ENCODE data around the gene ADAM8. TPM values are rescaled to one million over a fixed set of nuclear protein-coding genes. Genes with fewer than 3 reads are reported as not detected.

Gene ADAM8
- total and polyA plus RNA-seq, 2 donors (not counting 1 experiment from before 2014, with no cell fraction given): 116 to 196 TPM

DNA sequence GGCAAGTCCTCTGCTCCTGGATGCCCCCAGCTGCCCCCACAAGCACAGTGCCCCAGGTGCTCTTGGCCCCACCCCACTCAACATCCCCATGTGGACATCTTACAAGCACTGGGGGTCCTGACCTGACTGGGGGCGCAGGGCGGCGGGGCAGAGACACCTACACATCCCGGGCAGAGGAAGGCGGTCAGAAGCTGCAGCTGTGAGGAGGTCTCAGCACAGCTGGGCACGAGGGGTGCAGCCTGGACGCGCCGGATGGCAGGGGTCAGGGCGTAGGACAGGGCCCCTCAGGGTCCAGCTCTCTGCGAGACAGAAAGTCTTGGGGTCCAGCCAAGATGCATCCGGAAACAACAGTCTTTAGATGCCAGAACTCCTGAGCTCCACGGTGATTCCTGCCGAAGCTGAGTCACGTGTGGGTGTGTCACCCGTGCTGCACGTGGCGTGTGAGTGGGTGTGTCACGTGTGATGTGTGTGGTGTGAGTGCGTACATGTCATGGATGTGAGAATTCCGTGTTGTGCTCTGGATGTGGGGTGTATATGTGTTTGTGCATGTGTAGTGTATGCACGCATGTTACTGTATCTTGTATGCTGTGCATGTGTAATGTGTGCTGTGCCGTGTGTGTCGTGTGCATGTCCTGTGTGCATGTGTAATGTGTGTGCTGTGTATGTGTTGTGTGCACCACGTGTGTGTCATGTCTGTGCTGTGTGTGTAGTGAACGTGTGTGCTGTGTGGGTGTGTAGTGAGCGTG lies 33.9 kb downstream of the ADAM8 start:
- no peaks in the 10 kb centered on the region for H3K36me3 ChIP-seq (replicated peaks in 1 of 2; ENCODE audit: control extremely low read depth in 1 of 2, control insufficient read depth in 1 of 2, extremely low read depth in 1 of 2, insufficient read depth in 2 of 2, low read length in 1 of 2)
- H3K27me3 ChIP-seq (replicated peaks in 1 of 4; ENCODE audit: control extremely low read depth in 1 of 4, control insufficient read depth in 3 of 4, insufficient read depth in 4 of 4, low read length in 3 of 4): peaks cover 0 to 17% (median 7%) of the 10 kb centered on the region in 4 experiments
- intact Hi-C loops (cut with micrococcal nuclease): no loop called here
- H3K9ac ChIP-seq (ENCODE audit: low read length): no peak overlapping the region
- CTCF ChIA-PET: no interaction called here
- WGBS (ENCODE audit: insufficient coverage): 95% methylated on average over 27 of the region's 27 CpGs
- TF ChIP-seq EZH2 (IDR thresholded peaks at IDR 0.05; ENCODE audit: borderline replicate concordance, insufficient read depth, low read depth, low read length, poor library complexity, severe bottlenecking): no peak
- TF ChIP-seq, protein P1, sequence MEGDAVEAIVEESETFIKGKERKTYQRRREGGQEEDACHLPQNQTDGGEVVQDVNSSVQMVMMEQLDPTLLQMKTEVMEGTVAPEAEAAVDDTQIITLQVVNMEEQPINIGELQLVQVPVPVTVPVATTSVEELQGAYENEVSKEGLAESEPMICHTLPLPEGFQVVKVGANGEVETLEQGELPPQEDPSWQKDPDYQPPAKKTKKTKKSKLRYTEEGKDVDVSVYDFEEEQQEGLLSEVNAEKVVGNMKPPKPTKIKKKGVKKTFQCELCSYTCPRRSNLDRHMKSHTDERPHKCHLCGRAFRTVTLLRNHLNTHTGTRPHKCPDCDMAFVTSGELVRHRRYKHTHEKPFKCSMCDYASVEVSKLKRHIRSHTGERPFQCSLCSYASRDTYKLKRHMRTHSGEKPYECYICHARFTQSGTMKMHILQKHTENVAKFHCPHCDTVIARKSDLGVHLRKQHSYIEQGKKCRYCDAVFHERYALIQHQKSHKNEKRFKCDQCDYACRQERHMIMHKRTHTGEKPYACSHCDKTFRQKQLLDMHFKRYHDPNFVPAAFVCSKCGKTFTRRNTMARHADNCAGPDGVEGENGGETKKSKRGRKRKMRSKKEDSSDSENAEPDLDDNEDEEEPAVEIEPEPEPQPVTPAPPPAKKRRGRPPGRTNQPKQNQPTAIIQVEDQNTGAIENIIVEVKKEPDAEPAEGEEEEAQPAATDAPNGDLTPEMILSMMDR (IDR thresholded peaks at IDR 0.05): no peak
- ATAC-seq (ENCODE audit: low read depth): no peak
- DNase-seq: no peak
- H3K27ac ChIP-seq (ENCODE audit: low read length in 2 of 2): no peak overlapping the region
- Mint-ChIP-seq H3K27ac (peak overlapping the region; percentile 61), H3K4me1 (peaks cover 35% of the 10 kb centered on the region), H3K27me3 (peaks cover 19% of the 10 kb centered on the region), H3K9me3 (ENCODE audit: insufficient read depth) (no peaks in the 10 kb centered on the region), H3K4me3 (peak overlapping the region; percentile 39)
- no peak overlapping the region for H3K4me3 ChIP-seq (ENCODE audit: control extremely low read depth in 1 of 5, extremely low read depth in 1 of 5, insufficient read depth in 1 of 5, low read depth in 2 of 5, low read length in 4 of 5)
- POLR2A ChIA-PET: interaction anchor here (1.4 kb wide), 1 partner anchor 18 kb away, joined by 3 read pairs; no protein-coding TSS in a partner anchor
- peaks cover 0 to 2% (median 0%) of the 10 kb centered on the region in 3 donors for H3K9me3 ChIP-seq (ENCODE audit: control extremely low read depth in 1 of 3, control insufficient read depth in 2 of 3, insufficient read depth in 1 of 3, low read length in 2 of 3)
- no peaks in the 10 kb centered on the region for H3K79me2 ChIP-seq (ENCODE audit: control insufficient read depth, insufficient read depth, low read length)
- H3K4me1 ChIP-seq (ENCODE audit: control insufficient read depth in 2 of 2, insufficient read depth in 2 of 2, low read length in 2 of 2): peaks cover 33 to 39% of the 10 kb centered on the region in 2 donors
- H4K20me1 ChIP-seq (ENCODE audit: control insufficient read depth, insufficient read depth, low read length, poor library complexity, severe bottlenecking): no peaks in the 10 kb centered on the region
- no peak overlapping the region for H2AFZ ChIP-seq (ENCODE audit: insufficient read depth, low read depth, low read length, poor library complexity, severe bottlenecking)
- H3K4me2 ChIP-seq (replicated peaks; ENCODE audit: low read depth, low read length, poor library complexity, severe bottlenecking): no peak overlapping the region
